PFSK-1 (cell line): ENCODE results near the gene CPA4.

Experiments
- POLR2AphosphoS5 ChIP-seq: IDR thresholded peaks from 2 replicates; pipeline ENCODE4 v1.6.1; 2012; ENCODE audit warnings: low read depth, mild to moderate bottlenecking, control low read depth, low read length, moderate library complexity
- TAF1 ChIP-seq: IDR thresholded peaks from 2 replicates; pipeline ENCODE4 v1.6.1; 2012; ENCODE audit warnings: low read length, control low read depth, borderline replicate concordance; ENCODE audit not compliant: insufficient read depth

- TF ChIP-seq POLR2AphosphoS5: no peak
- TF ChIP-seq TAF1: no peak
Measured at GRCh38 chr7:130344271-130344866, 51.4 kb downstream of the CPA4 start, which contains the start of gene CPA5.
